Midbrain (tissue), 1 donor: Measurements from ENCODE around the gene SLC25A21.
"Not testable (repeated sequence)": the region's sequence is repeated elsewhere in the genome, so short reads cannot be mapped to it uniquely, and the experiment has no call there.

Experiments
- DNase-seq: peaks from one replicate; lab custom pipeline; 2025; lab: John Stamatoyannopoulos, UW

The SLC25A21 gene

DNA sequence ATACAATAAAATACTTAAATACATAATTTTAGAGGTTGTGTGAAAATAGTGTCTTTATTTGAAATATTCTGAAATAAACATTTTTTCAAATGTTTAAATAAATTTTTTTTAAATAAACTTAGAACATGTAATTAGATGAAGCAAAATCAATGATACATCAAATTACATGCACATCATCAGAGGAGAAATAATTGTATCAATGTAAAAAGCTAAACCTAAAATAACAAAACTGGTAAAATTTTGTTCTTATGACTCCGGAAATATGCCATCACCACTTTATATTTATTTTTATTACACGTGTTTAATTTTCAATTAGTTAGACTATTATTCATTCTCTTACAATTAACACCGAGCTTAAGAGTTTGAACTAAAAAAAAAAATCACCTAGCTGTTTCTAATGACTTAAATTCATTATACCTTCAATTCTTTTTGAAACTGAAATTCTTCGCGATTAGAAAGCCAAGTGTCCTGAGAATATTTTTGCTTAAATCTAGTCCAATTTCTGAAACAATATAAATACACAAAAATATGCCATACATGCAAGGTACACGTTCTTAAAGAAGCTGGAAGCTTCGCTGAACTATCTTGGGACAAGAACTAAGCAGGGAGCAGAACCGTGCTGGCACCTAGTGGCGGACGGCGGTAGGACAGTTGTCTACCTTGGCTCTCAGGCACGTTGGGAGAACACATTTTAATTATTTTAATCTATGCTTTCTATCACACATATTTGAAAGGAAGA lies 230.5 kb downstream of the SLC25A21 start:
- peak; percentile 63 for DNase-seq

GRCh38 chr14:36940476-36940875 lies 231.9 kb downstream of the SLC25A21 start:
- no peak for DNase-seq

DNA sequence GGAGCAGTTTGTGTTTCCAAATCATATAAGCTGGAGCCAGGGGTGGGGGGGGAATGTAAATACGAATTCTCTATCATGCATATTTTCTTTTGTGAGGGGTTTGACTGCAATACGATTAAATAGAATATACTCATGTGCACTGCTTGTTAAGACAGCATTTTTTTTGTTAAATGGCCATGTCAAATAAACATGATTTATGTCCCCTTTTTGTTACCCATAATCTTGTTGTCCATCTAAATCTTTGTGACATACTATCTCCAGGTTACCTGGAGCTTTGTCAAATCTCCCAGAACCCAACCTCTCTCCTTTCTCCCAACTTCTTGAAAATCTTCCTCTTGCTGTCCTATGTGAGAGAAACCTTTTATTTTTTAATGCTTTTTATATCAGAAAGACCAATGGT lies 233.1 kb downstream of the SLC25A21 start:
- no peak for DNase-seq

GRCh38 chr14:36938678-36939077 lies 233.7 kb downstream of the SLC25A21 start:
- DNase-seq = no peak

DNA sequence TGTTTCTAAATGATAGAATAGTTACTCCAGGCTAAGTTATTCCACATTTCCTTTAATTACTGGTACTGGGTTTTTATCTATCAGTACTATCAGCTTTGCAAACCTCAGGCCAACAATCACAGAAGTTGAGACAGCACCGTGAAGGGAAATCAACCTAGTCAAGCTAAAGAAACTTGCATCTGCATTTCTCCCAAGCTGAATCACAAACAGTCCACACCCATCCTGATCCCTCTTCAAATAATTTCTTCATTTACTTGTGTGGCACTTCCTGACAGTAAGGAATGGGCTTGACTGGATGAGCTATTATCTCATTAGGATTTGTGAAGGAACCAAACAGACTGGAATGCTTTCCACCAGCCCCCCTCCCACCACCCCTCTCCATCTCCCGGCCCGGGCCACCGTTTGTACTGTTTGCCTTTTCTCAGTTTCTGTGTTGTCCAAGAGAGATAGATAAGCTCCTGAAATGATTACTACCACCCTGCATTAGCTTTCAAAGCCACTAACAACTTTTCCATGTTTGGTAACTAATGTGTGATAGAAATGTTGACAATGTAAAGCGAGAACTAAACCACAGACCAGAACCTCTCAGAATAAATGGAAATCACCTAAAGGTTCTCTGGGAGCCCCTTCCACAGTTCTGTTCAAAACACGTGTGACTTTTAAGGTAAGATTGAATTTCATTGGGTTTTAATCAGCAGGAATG lies 236.3 kb downstream of the SLC25A21 start:
- DNase-seq = no peak

- no peak for DNase-seq
Measured at GRCh38 chr14:36934304-36934703, 238.1 kb downstream of the SLC25A21 start.

- DNase-seq = no peak
Measured at GRCh38 chr14:36931791-36932190, 240.6 kb downstream of the SLC25A21 start.

DNA sequence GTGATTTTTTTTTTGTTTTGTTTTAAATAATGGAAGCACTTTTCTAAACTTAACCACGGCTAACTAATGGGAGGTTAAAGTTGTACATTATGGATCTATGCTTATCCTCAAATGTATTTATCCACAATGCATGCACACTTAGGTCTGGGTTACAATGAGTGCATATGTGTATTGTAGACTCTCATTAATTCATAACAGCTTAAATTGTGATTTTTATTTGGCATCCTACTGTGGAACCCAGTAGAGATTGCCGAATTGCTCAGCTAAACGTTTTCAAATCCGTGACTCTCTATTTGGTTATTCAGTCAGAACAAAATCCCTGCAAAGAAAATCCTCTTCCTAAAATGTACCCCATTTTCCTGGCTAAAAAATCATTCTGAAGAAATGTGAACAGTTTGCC lies 244.0 kb downstream of the SLC25A21 start:
- no peak for DNase-seq

DNA sequence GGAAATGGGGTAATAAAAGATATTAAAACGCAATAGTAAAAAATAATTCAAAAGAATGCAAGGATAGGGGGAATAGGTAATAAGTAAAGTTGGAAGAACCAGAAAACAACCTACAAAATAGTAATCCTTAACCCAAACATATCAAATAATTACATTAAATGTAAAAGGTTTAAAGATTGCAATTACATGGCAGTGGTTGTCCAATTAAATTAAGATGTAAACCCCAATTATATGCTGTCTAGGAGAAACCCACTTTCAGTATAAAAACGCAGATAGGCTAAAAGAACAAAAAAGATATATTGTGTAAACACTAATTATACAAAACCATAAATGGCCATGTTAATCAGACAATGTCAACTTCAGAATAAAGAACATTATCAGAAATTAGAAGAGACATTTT lies 247.3 kb downstream of the SLC25A21 start:
- no peak for DNase-seq

- no peak for DNase-seq
Measured at GRCh38 chr14:36916668-36917067, 255.7 kb downstream of the SLC25A21 start.

GRCh38 chr14:36915081-36915480 lies 257.3 kb downstream of the SLC25A21 start:
- DNase-seq = no peak

DNA sequence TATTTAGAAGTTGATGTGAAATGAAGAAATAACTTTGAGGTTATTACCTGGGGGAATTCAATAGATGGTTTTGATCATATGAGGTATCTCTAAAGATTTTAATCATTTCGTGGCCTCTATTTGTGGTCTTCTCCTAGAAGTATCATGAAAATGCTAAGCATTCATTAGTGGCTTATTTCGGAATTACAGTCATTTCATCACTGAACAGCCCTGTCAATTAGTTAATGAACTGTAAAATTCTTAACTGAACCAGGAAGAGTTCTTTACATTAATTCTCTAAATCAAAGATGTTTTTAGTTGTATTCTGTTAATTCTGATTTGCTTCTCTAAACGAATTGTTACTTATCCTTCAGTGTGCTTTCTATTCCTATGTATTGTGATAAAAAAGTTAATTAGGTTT lies 261.8 kb downstream of the SLC25A21 start:
- no peak for DNase-seq

GRCh38 chr14:36905272-36905888 lies 267.0 kb downstream of the SLC25A21 start:
- DNase-seq = no peak

DNA sequence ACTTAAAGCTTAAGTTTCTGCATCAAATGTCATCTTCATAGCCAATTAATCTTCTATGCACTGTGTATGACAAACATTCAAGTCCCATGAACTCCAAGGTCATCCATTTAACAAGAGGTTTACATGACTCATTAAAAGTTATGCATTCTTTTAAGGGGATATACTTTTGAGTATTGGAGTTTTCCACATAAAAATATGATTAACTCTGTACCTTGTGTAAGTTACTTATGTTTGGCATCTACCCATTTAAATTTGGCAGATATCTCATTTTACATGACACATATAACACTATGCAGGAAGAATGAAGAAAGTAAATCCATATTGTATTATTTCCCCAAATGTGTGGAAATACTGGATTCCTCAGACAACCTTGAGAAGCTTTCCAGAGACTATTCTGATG lies 270.5 kb downstream of the SLC25A21 start:
- no peak for DNase-seq

DNA sequence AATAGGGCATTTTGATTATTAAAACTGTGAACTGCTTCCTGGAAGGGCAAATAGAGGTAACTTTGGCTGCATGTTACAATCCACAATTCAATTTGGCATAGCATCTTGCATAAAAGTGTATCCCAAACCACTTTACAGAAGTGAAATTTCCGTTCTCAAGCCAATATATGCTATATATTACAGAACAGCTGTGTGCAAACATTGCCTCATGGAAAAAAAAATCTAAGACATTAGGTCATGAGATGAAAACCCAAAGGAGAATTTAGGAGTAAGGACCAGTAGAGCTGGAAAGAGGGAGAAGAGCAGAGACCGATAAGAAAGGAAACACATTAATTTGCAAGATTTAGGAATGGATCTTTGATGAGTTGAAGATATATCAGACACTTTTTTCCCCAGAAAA lies 271.6 kb downstream of the SLC25A21 start:
- DNase-seq = no peak

GRCh38 chr14:36896300-36896699 lies 276.1 kb downstream of the SLC25A21 start:
- not testable (repeated sequence) for DNase-seq

GRCh38 chr14:36884049-36884448 lies 288.4 kb downstream of the SLC25A21 start:
- no peak for DNase-seq

DNA sequence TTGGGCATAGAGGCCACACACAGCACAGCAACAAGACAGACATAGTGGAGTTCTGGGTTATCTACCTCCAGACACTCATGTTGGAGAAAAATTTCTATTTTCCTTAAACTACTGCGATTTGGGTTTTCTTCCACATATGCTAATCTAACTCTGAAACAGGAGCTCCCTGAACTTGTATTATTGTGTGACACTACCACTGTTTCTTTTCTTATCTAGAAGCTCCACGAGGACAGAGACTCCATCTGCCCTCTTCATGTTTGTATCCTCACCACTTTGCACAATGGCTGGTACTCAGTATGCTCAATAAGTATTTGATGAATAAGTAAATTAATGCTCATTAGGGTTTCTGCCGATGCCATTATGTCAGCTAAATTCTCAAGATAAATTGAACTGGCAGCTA lies 292.1 kb downstream of the SLC25A21 start:
- DNase-seq = no peak

DNA sequence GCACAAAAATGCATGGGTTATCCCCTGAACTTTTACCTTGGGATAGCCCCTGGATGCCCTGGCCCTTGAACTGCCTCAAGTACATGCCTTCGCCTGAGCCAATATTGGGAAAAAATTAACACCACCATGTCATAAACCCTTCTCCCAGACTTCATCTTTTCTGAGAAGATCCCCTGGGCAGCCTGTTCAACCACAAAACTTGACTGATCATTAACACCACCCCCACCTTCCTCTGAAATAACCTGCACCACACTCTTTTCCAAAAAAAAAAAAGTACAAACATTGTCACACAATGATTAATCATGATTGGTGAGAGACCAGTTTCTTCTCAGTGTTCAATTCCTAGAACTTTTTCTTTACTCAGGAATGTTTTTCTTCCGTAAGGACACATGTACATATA lies 292.8 kb downstream of the SLC25A21 start:
- no peak for DNase-seq

GRCh38 chr14:36874396-36875138 lies 297.8 kb downstream of the SLC25A21 start:
- DNase-seq = no peak

GRCh38 chr14:36870776-36871175 lies 301.6 kb downstream of the SLC25A21 start:
- DNase-seq = no peak

DNA sequence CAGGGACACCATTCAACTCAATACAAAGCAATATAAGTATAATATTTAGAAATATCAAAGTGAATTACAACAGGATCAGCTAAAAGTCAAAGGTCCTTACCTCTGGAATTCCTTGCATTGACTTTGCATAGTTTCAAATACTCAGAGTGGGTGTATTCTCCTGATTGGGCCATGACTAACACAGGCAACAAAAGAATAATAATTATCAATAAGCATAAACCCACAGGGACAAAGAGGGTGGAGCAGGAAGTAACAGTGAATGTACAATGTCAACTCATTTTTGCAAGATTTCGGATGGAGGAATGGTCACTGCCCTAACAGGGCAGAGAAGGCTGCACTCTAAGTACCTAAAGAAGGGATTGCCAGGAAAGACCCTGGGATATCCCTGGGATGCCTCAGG lies 303.3 kb downstream of the SLC25A21 start:
- DNase-seq = no peak

GRCh38 chr14:36866867-36867266 lies 305.5 kb downstream of the SLC25A21 start:
- no peak for DNase-seq
